ENCODE results near the gene ADCY1. TPM values are rescaled to one million over a fixed set of nuclear protein-coding genes. Genes with fewer than 3 reads are reported as not detected.

The ADCY1 gene
- total RNA-seq, 1 donor, result under 0.01 TPM

- no peak for TF ChIP-seq CTCF (IDR thresholded peaks at IDR 0.05; ENCODE audit: insufficient read depth, low read depth, low read length)
- H3K4me3 ChIP-seq (ENCODE audit: low read depth, low read length), result no peak overlapping the region
- DNase-seq (ENCODE audit: low read depth), result no peak
Observed at GRCh38 chr7:45586542-45587520, 12.7 kb downstream of the ADCY1 start.

GRCh38 chr7:45588466-45588865 lies 14.3 kb downstream of the ADCY1 start:
- no peak for TF ChIP-seq CTCF (IDR thresholded peaks at IDR 0.05; ENCODE audit: insufficient read depth, low read depth, low read length)
- DNase-seq (ENCODE audit: low read depth), result no peak

GRCh38 chr7:45589061-45589460 lies 14.9 kb downstream of the ADCY1 start:
- H3K4me3 ChIP-seq (ENCODE audit: low read depth, low read length), result no peak overlapping the region
- TF ChIP-seq CTCF (IDR thresholded peaks at IDR 0.05; ENCODE audit: insufficient read depth, low read depth, low read length), result no peak
- DNase-seq (ENCODE audit: low read depth), result no peak

More at GRCh38 chr7:45588466-45588865, 14.3 kb downstream of the ADCY1 start:
- no peak overlapping the region for H3K4me3 ChIP-seq (ENCODE audit: low read depth, low read length)

GRCh38 chr7:45589915-45590678 lies 15.9 kb downstream of the ADCY1 start:
- no peak for TF ChIP-seq CTCF (IDR thresholded peaks at IDR 0.05; ENCODE audit: insufficient read depth, low read depth, low read length)
- DNase-seq (ENCODE audit: low read depth), result no peak
- no peak overlapping the region for H3K4me3 ChIP-seq (ENCODE audit: low read depth, low read length)

GRCh38 chr7:45590679-45591057 lies 16.5 kb downstream of the ADCY1 start:
- DNase-seq (ENCODE audit: low read depth), result no peak

More at GRCh38 chr7:45590679-45591057, 16.5 kb downstream of the ADCY1 start:
- no peak for TF ChIP-seq CTCF (IDR thresholded peaks at IDR 0.05; ENCODE audit: insufficient read depth, low read depth, low read length)
- H3K4me3 ChIP-seq (ENCODE audit: low read depth, low read length), result no peak overlapping the region
